ENCODE results near the gene SUSD6.

GRCh38 chr14:69754487-69754886, 143.1 kb downstream of the SUSD6 start:
- TF ChIP-seq CTCF (IDR thresholded peaks at IDR 0.05): no peak
- no peak for TF ChIP-seq POLR2AphosphoS5 (IDR thresholded peaks at IDR 0.05)

Data from prostate gland (tissue), 2 donors.